ENCODE results near the gene RPL27. TPM values are rescaled to one million over a fixed set of nuclear protein-coding genes. Genes with fewer than 3 reads are reported as not detected.

RPL27 gene
- total RNA-seq (100 to 1,000 TPM; 723 to 755 TPM), polyA plus RNA-seq (1,000 to 10,000 TPM; 3,011 to 6,939 TPM)
- long read RNA-seq, donor 1, transcript RPL27-201 (5 exons, 505 nt): major isoform, 66 of 96 reads
- long read RNA-seq, donor 1, transcript RPL27-208 (3 exons, 1,872 nt): minor isoform, 5 of 96 reads
- long read RNA-seq, donor 1, transcript RPL27-206 (4 exons, 730 nt): minor isoform, 17 of 96 reads
- long read RNA-seq, donor 1, partial matches to known transcripts: 3 of 96 reads
- long read RNA-seq, donor 1, other reads (novel, unspliced or antisense): 4 of 96 reads
- long read RNA-seq, donor 2, transcript RPL27-206 (4 exons, 730 nt): minor isoform, 19 of 75 reads
- long read RNA-seq, donor 2, transcript RPL27-201 (5 exons, 505 nt): major isoform, 50 of 75 reads
- long read RNA-seq, donor 2, partial matches to known transcripts: 1 of 75 reads
- long read RNA-seq, donor 2, other reads (novel, unspliced or antisense): 2 of 75 reads

- Histone ChIP-seq H3K36me3 (ENCODE audit: control insufficient read depth in 1 of 2, insufficient read depth in 2 of 2, low read length in 1 of 2) (peaks cover 0 to 5% of the 10 kb centered on the region in 2 donors), H3K27ac (ENCODE audit: low read depth in 1 of 2, low read length in 2 of 2) (peak within 1 kb of the TSS; percentile 45 to 83), H3K4me1 (ENCODE audit: control insufficient read depth in 1 of 2, insufficient read depth in 2 of 2, low read length in 2 of 2) (no peaks in the 10 kb centered on the region), H3K4me3 (ENCODE audit: low read length in 2 of 2) (peak within 1 kb of the TSS; percentile 46 to 75), H3K27me3 (ENCODE audit: control insufficient read depth in 1 of 2, insufficient read depth in 2 of 2, low read length in 1 of 2) (no peaks in the 10 kb centered on the region), H3K9me3 (ENCODE audit: control insufficient read depth, low read length) (no peaks in the 10 kb centered on the region)
- WGBS, 2 donors: 0% methylated on average over 49 of the region's 49 CpGs
- intact Hi-C loops (cut with DNase I): loop anchor here (2.0 to 10.0 kb wide), 2 partner anchors 153 to 155 kb away; partner anchors contain the start of gene AOC2 (in 1 of the 2)
- ATAC-seq (ENCODE audit: low FRiP score) (peak; percentile 98), DNase-seq (peak; percentile 98 to 99)
These were observed at the start of gene RPL27 for GRCh38 chr17:42997984-42998938. RPL27 (plus strand) TSS chr17:42998419; CDS start chr17:42998751, 332 bp downstream.

GRCh38 chr17:42950044-42950783, 48.0 kb upstream of the RPL27 start:
- Histone ChIP-seq H3K36me3 (ENCODE audit: control insufficient read depth in 1 of 2, insufficient read depth in 2 of 2, low read length in 1 of 2) (peaks cover 4 to 14% of the 10 kb centered on the region in 2 donors), H3K4me1 (ENCODE audit: control insufficient read depth in 1 of 2, insufficient read depth in 2 of 2, low read length in 2 of 2) (peaks cover 0 to 3% of the 10 kb centered on the region in 2 donors)
- WGBS, 2 donors: 93 to 97% methylated on average over 13 of the region's 13 CpGs

GRCh38 chr17:42953669-42954068, 44.5 kb upstream of the RPL27 start:
- no peak for ATAC-seq (ENCODE audit: low FRiP score)
- Histone ChIP-seq H3K27ac (ENCODE audit: low read depth in 1 of 2, low read length in 2 of 2) (no peak overlapping the region), H3K9me3 (ENCODE audit: control insufficient read depth, low read length) (no peaks in the 10 kb centered on the region), H3K36me3 (ENCODE audit: control insufficient read depth in 1 of 2, insufficient read depth in 2 of 2, low read length in 1 of 2) (peaks cover 4 to 29% of the 10 kb centered on the region in 2 donors), H3K27me3 (ENCODE audit: control insufficient read depth in 1 of 2, insufficient read depth in 2 of 2, low read length in 1 of 2) (no peaks in the 10 kb centered on the region), H3K4me1 (ENCODE audit: control insufficient read depth in 1 of 2, insufficient read depth in 2 of 2, low read length in 2 of 2) (no peaks in the 10 kb centered on the region), H3K4me3 (ENCODE audit: low read length in 2 of 2) (no peak overlapping the region)
- no peak for DNase-seq
- intact Hi-C loops (cut with DNase I): no loop called here
- 93 to 98% methylated on average over 1 of the region's 1 CpG for WGBS, 2 donors

More at GRCh38 chr17:42950044-42950783, 48.0 kb upstream of the RPL27 start:
- ATAC-seq (ENCODE audit: low FRiP score) (no peak), DNase-seq (no peak)
- intact Hi-C loops (cut with DNase I): no loop called here
- Histone ChIP-seq H3K9me3 (ENCODE audit: control insufficient read depth, low read length) (no peaks in the 10 kb centered on the region), H3K27ac (ENCODE audit: low read depth in 1 of 2, low read length in 2 of 2) (no peak overlapping the region), H3K4me3 (ENCODE audit: low read length in 2 of 2) (no peak overlapping the region), H3K27me3 (ENCODE audit: control insufficient read depth in 1 of 2, insufficient read depth in 2 of 2, low read length in 1 of 2) (no peaks in the 10 kb centered on the region)

- 0 to 2% methylated on average over 43 of the region's 43 CpGs for WGBS, 2 donors
- ATAC-seq (ENCODE audit: low FRiP score) (peak; percentile 96), DNase-seq (peak; percentile 94 to 96)
- peaks cover under 1 to 5% of the 10 kb centered on the region in 2 donors for H3K36me3 ChIP-seq (ENCODE audit: control insufficient read depth in 1 of 2, insufficient read depth in 2 of 2, low read length in 1 of 2)
- no peaks in the 10 kb centered on the region for H3K4me1 ChIP-seq (ENCODE audit: control insufficient read depth in 1 of 2, insufficient read depth in 2 of 2, low read length in 2 of 2)
- H3K27ac ChIP-seq (ENCODE audit: low read depth in 1 of 2, low read length in 2 of 2): peak within 1 kb of the TSS in 1 of 2 donors; percentile 69
- no peaks in the 10 kb centered on the region for H3K27me3 ChIP-seq (ENCODE audit: control insufficient read depth in 1 of 2, insufficient read depth in 2 of 2, low read length in 1 of 2)
- peak within 1 kb of the TSS; percentile 13 to 40 for H3K4me3 ChIP-seq (ENCODE audit: low read length in 2 of 2)
- intact Hi-C loops (cut with DNase I): no loop called here
- no peaks in the 10 kb centered on the region for H3K9me3 ChIP-seq (ENCODE audit: control insufficient read depth, low read length)
These were observed 33.9 kb upstream of the RPL27 start, which contains the start of gene AARSD1 for GRCh38 chr17:42964161-42964932. AARSD1 (minus strand) TSS chr17:42964454; CDS start chr17:42964440, 14 bp downstream.

GRCh38 chr17:42967925-42968324, 30.3 kb upstream of the RPL27 start:
- Histone ChIP-seq H3K4me1 (ENCODE audit: control insufficient read depth in 1 of 2, insufficient read depth in 2 of 2, low read length in 2 of 2) (no peaks in the 10 kb centered on the region), H3K36me3 (ENCODE audit: control insufficient read depth in 1 of 2, insufficient read depth in 2 of 2, low read length in 1 of 2) (no peaks in the 10 kb centered on the region), H3K9me3 (ENCODE audit: control insufficient read depth, low read length) (no peaks in the 10 kb centered on the region), H3K4me3 (ENCODE audit: low read length in 2 of 2) (no peak overlapping the region), H3K27me3 (ENCODE audit: control insufficient read depth in 1 of 2, insufficient read depth in 2 of 2, low read length in 1 of 2) (no peaks in the 10 kb centered on the region), H3K27ac (ENCODE audit: low read depth in 1 of 2, low read length in 2 of 2) (no peak overlapping the region)
- ATAC-seq (ENCODE audit: low FRiP score) (no peak), DNase-seq (no peak)
- intact Hi-C loops (cut with DNase I): no loop called here
- WGBS, 2 donors: 79 to 88% methylated on average over 1 of the region's 1 CpG

DNA sequence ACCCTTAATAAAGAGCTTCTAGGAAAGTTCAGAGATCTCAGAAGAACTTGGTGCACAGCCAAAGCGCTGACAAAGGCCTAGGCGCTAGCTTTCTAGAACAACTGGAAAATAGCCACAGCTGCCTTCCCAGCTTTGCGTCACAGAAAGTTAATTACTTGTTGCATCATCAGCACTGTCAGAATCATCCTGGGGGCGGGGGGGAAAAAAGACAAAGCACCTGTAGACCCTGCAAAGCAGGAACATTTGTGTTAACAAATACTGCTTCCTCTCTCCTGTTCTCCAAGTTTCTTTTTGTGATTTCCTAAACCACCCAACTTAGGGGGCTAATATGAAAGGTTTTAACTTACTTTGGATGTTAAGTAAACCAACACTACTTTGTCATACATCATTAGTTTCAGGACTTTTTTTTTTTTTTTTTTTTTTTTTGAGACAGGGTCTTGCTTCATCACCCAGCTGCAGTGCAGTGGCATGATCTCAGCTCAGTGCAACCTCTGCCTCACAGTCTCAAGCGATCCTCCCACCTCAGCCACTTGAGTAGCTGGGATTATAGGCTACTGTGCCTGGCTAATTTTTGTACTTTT, 29.1 kb upstream of the RPL27 start:
- 60 to 63% methylated on average over 5 of the region's 5 CpGs for WGBS, 2 donors
- H3K9me3 ChIP-seq (ENCODE audit: control insufficient read depth, low read length): no peaks in the 10 kb centered on the region
- no peaks in the 10 kb centered on the region for H3K36me3 ChIP-seq (ENCODE audit: control insufficient read depth in 1 of 2, insufficient read depth in 2 of 2, low read length in 1 of 2)
- intact Hi-C loops (cut with DNase I): no loop called here
- H3K27ac ChIP-seq (ENCODE audit: low read depth in 1 of 2, low read length in 2 of 2): no peak overlapping the region
- ATAC-seq (ENCODE audit: low FRiP score): no peak
- H3K4me3 ChIP-seq (ENCODE audit: low read length in 2 of 2): no peak overlapping the region
- no peaks in the 10 kb centered on the region for H3K27me3 ChIP-seq (ENCODE audit: control insufficient read depth in 1 of 2, insufficient read depth in 2 of 2, low read length in 1 of 2)
- H3K4me1 ChIP-seq (ENCODE audit: control insufficient read depth in 1 of 2, insufficient read depth in 2 of 2, low read length in 2 of 2): no peaks in the 10 kb centered on the region
- no peak for DNase-seq

DNA sequence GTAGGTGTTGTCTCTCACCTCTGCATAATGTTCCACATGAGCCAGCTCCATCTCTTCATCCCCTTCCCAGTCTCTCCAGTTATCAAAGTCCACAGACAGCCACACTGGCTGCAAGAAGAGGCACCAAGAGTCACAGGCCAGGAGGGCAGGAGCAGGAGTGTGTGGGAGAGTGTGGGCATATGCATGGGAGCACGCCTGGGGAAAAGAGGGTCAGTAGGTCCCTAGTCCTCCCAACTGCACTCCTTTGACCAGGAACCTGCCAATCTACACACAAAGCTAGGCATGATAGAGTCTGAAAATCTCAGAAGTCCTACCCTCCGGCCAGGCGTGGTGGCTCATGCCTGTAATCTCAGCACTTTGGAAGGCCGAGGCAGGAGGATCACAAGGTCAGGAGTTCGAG, 26.6 kb upstream of the RPL27 start:
- ATAC-seq (ENCODE audit: low FRiP score) (no peak), DNase-seq (no peak)
- Histone ChIP-seq H3K36me3 (ENCODE audit: control insufficient read depth in 1 of 2, insufficient read depth in 2 of 2, low read length in 1 of 2) (no peaks in the 10 kb centered on the region), H3K4me1 (ENCODE audit: control insufficient read depth in 1 of 2, insufficient read depth in 2 of 2, low read length in 2 of 2) (no peaks in the 10 kb centered on the region), H3K27ac (ENCODE audit: low read depth in 1 of 2, low read length in 2 of 2) (no peak overlapping the region), H3K9me3 (ENCODE audit: control insufficient read depth, low read length) (no peaks in the 10 kb centered on the region), H3K27me3 (ENCODE audit: control insufficient read depth in 1 of 2, insufficient read depth in 2 of 2, low read length in 1 of 2) (no peaks in the 10 kb centered on the region), H3K4me3 (ENCODE audit: low read length in 2 of 2) (no peak overlapping the region)
- WGBS, 2 donors: 88 to 91% methylated on average over 5 of the region's 5 CpGs
- intact Hi-C loops (cut with DNase I): no loop called here

All from aorta (tissue), 5 donors.